HG02623 (cell line): Measurements from ENCODE around the gene RAB15.

ENCODE experiments used
- ATAC-seq: cut with Tn5 transposase; IDR thresholded peaks from one replicate; pipeline ENCODE4 v1.9.1; 2021; ENCODE audit warnings: moderate library complexity; ENCODE audit not compliant: unreplicated experiment

Gene RAB15

DNA sequence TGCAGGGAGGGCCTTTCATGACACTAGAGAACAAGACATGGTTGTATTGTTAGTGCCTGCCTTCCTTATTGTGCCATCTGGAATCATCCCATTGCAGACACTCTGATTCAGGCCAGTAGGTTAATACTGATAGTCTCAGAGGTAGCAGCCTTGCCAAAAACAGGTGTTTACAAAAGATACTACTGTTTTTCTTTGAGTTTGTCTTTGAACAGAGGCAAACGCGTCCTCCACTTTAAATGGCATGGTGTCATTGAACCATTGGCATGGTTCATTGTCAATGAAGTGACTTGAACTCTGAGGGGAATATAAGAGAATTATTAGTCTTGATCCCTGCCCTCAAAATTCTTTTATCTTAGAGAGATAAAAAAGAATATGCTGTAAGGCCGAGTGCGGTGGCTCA, 18.8 kb upstream of the RAB15 start:
- ATAC-seq = no peak

DNA sequence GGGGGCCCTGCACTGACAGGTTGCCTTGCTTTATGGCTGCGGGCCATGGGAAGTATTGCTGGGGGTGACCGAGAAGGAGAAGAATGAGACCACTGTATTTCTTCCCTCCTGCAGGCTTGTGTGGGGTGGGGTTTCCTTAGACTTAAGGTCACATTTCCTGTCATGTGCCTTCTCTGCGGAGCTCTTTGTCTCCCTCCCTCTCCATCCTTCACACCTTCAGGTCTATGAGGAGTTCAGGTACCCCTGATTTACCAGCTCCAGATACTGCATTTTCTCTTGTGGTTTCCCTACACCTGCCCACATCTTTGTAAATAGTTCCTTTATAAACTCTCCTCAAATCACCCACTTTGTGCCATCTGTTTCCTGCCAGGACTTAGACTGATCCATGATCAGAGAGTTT, 18.2 kb upstream of the RAB15 start:
- ATAC-seq = no peak

- no peak for ATAC-seq
These were observed 15.3 kb upstream of the RAB15 start for GRCh38 chr14:64987438-64987767.

DNA sequence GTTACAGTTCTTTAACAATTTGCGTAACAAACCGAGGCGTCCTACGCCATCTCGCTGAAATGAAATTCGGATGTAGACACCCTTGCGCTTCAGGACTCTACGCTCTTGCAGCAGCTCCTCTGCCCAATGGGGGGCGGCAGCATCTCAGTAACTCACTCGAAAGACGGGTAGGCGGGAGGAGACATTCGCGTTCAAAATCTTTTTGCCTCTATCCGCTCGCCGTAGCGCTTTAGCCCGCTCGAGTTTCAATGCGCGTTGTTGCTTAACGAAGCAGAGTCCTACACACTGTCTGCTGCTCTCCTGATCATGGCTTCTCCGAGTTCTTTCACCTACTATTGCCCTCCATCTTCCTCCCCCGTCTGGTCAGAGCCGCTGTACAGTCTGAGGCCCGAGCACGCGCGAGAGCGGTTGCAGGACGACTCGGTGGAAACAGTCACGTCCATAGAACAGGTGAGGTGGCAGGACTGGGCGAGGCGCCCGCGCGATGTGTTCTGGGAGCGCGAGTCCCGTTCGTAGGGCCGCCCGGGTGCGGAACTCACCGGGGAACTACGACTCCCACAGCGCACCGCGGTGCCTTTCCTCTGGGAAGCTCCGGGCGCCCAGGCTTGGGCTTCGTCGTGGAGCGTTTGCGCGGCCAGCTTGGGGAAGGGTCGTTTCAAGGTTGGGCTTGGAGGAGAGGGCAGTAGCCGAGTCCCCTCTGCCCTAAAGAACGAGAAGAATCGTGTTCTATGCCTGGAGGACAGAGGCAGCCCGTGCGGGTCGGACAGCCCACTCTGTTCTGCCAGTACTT, 14.7 kb upstream of the RAB15 start, which contains the start of gene FNTB:
Gene FNTB (plus strand): TSS at position 248 of the 790 bp plus-strand sequence. CDS start 59 bp downstream, at position 307.
- ATAC-seq = peak; percentile 92

DNA sequence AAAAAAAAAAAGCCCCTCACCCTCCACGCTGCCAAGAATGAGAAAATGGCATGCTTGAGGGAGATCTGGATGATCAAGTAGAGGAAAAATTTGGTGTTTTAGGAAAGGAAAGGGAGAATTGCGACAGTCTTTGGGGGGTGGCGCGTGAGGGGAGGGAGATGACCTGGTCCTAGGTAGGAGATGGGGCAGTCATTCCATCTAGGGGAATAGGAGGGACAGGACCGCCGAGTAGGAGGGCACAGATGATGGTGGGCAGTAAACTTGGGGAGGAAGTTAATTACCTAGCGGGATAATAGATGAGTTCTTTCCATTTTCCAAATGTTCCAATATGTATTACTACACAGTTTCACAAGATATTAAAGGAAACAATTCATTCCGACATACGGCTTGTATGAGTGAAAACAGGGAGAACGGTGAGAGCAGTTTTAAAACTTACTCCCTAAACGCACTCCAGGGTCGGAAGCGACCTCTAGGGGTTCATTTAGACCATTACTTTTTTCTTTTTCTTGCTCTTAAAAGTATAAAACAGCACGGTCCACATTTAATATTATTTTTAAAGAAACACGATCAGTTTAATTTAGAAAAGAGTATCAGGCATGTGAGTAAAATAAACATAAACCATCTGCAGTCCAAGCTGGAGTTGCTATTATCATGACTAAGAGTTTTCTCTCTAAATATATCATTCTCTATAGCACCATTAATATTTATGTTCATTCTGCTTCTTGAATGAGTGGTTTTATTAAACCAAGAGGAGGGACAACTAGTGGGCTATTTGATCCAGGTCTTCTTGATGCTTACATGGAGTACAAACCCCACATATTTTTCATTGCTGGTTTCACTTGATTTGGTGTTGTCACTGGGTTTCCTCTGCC, 11.5 kb upstream of the RAB15 start:
- ATAC-seq = no peak

GRCh38 chr14:64979336-64980074, 7.4 kb upstream of the RAB15 start:
- no peak for ATAC-seq

- ATAC-seq = no peak
These were observed 2.4 kb upstream of the RAB15 start for GRCh38 chr14:64974563-64974962.

GRCh38 chr14:64973826-64974225, 1.7 kb upstream of the RAB15 start:
- ATAC-seq = no peak

GRCh38 chr14:64973026-64973442, 898 bp upstream of the RAB15 start:
- ATAC-seq = no peak

- ATAC-seq = no peak
These were observed 619 bp downstream of the RAB15 start for GRCh38 chr14:64971491-64971942.

- ATAC-seq = no peak
These were observed 1.2 kb downstream of the RAB15 start for GRCh38 chr14:64970776-64971477.

- no peak for ATAC-seq
These were observed 2.1 kb downstream of the RAB15 start for GRCh38 chr14:64970041-64970440.

DNA sequence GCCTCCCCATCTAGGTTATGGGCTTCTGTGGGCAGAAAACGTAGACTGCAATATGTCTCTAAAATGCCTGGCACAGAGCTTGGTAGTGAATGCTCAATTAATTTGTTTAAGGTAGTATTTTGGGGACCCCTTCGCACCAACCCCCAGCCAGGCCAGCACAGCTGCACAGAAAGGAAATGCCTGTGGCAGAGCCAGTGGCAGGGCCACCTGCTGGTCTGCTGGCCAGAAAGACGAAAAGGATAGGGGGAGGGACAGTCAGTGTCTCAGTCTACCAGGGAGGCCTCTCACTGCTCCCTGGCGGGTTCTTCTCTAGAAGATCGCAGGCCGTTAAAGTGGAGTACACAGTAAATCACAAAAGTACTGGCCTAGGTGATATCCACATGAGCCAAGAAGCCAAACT, 3.5 kb downstream of the RAB15 start:
- ATAC-seq = no peak

DNA sequence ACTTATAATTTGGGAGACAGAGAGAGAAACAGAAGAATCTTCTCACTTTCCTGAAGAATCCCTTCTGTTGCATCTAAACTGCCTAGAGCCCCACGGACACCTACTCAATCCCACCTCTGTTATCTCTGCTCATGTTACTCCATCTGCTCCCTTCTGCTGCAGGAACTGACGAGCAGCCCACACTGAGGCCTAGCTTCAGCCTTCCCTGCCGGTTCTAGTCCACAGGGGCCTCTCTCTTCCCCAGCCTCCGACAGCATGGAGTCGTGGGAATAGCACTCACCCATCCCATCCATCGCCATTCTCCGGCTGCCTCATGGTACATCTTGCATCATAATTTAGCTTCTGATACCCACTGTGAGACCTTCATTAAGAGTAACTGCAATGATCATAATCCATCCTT, 4.0 kb downstream of the RAB15 start:
- no peak for ATAC-seq

DNA sequence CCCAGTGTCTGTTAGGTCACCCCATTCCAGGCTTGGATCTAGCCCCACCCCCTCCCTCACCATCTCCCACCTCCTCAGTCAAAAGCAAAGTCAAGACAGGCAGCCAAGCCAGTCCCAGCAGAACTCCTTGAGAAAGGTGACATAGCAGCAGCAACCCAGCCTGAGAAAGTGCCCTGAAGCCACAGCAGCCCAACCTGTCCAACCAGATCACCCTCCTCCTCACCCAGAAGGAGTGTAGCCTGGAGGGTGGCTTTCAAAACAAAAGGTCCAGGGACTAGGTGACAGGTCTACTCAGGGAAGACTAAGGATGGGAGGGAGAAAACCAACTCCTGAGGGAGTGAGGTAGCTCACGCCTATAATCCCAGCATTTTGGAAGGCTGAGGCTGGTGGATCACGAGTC, 5.2 kb downstream of the RAB15 start:
- no peak for ATAC-seq

DNA sequence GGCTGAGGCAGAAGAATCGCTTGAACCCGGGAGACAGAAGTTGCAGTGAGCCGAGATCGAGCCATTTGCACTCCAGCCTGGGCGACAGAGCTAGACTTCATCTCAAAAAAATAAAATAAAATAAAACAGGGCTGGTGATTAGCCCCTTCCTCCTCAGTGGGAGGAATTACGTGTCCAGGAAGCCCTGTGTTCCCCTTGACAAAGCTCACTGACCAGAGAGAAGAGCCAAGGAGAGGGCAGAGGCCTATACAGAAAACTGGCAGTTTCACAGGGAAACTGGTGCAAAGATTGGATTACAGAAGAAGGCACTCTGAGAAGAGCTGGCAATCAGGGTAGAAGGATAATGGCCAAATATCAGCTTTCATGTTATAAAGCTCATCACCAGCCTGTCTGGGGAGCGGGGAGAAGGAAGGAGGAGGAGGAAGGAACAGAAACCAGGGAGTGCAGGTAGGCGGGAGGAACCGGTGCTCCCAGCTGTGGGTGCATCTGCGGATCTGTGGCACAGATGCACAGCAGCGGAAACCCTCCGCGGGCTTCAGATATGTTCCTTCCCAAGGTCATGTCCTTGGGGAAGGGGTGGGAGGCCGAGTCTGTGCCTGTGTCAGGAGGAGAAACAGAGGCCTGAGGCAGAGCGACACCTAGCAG, 6.7 kb downstream of the RAB15 start:
- no peak for ATAC-seq

DNA sequence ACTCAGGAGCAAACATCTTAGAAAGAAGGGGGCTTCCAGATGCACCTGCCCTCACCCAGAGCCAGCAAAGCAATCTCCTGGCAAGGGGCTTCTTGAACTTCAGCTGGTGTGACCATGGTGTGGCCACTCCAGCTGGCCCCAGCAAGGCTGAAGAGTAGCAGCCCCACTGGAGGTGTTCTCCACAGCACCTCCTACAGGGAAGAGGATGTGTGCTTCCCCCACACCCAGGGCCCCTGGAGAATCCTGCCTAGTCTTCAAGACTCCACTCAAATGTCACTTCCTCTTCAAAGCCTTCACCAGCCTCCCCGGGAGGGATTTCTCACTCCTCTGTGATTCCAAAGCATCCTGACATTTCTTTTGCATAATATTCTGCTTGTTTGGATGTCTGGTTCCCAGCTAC, 8.5 kb downstream of the RAB15 start:
- no peak for ATAC-seq

GRCh38 chr14:64960762-64961276, 11.3 kb downstream of the RAB15 start:
- no peak for ATAC-seq

- no peak for ATAC-seq
These were observed 13.4 kb downstream of the RAB15 start for GRCh38 chr14:64958743-64959142.

DNA sequence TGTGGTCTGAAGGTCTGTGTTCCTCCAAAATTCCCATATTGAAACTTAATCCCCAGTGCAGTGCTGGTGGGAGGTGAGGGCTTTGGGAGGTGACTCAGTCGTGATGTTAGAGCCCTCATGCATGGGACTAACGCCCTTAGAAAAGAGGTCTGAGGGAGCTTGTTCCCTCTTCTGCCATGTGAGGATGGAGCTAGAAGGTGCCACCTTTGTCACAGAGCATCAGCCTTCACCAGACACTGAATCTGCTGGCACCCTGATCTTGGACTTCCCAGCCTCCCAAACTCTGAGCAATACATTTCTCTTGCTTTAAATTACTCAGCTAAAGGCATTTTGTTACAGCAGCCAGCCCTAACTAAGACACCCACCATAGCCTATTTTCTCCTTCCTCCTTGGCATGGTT, 13.9 kb downstream of the RAB15 start:
- ATAC-seq = no peak
